Activated naive CD8-positive, alpha-beta T cell treated with anti-CD3 and anti-CD28 coated beads, Interleukin-2, amount 10 ng/mL, durations not matched to agents 7 days and 5 days (primary cell): ENCODE data around the gene ERH. TPM values are rescaled to one million over a fixed set of nuclear protein-coding genes. Genes with fewer than 3 reads are reported as not detected.

ENCODE experiments used
- ATAC-seq: fragments of 150-1000 bp; cut with Tn5 transposase; one replicate; pipeline ENCODE4 v1.10.0; 2021; ENCODE audit warnings: low read depth, moderate library complexity
- POLR2A ChIA-PET: fragments of 350-600 bp; sonication (Branson Sonifier 250); formaldehyde crosslinking; loops from one replicate; lab custom pipeline; 2021; ENCODE audit warnings: antibody characterized with exemption; lab: Charles Lee
- DNase-seq: peaks from one replicate; pipeline ENCODE4 v3.0.0; 2021
- H3K27ac Mint-ChIP-seq: one replicate; pipeline ENCODE4 v1.8.0; 2022; ENCODE audit warnings: mild to moderate bottlenecking, mixed read lengths
- H3K27me3 Mint-ChIP-seq: one replicate; pipeline ENCODE4 v1.8.0; 2022; ENCODE audit warnings: mild to moderate bottlenecking, moderate library complexity, mixed read lengths
- H3K36me3 Mint-ChIP-seq: one replicate; pipeline ENCODE4 v1.8.0; 2021; ENCODE audit warnings: mild to moderate bottlenecking, mixed read lengths
- H3K4me1 Mint-ChIP-seq: one replicate; pipeline ENCODE4 v1.8.0; 2021; ENCODE audit warnings: mixed read lengths
- H3K4me3 Mint-ChIP-seq: one replicate; pipeline ENCODE4 v1.8.0; 2022; ENCODE audit warnings: mild to moderate bottlenecking, moderate library complexity, mixed read lengths
- H3K9me3 Mint-ChIP-seq: one replicate; pipeline ENCODE4 v1.8.0; 2021; ENCODE audit warnings: mixed read lengths
- total RNA-seq, 2 experiments: library from RNA; stranded (reverse); gene quantifications; one replicate each; pipeline ENCODE4 v1.2.3, GENCODE V29; 2021

The ERH gene
- total RNA-seq, 2 experiments from 2014 or later = 226 to 233 TPM

- DNase-seq (no peak), ATAC-seq (no peak)
- peaks cover 8% of the 10 kb centered on the region for H3K4me1 Mint-ChIP-seq
- no peak overlapping the region for H3K4me3 Mint-ChIP-seq
- H3K36me3 Mint-ChIP-seq = no peaks in the 10 kb centered on the region
- POLR2A ChIA-PET = no interaction called here
- no peaks in the 10 kb centered on the region for H3K9me3 Mint-ChIP-seq
- H3K27ac Mint-ChIP-seq = no peak overlapping the region
- H3K27me3 Mint-ChIP-seq = peaks cover 20% of the 10 kb centered on the region
Measured at GRCh38 chr14:69346710-69347109, 51.4 kb downstream of the ERH start.

GRCh38 chr14:69345402-69345801 lies 52.7 kb downstream of the ERH start:
- Mint-ChIP-seq H3K4me1 (peaks cover 8% of the 10 kb centered on the region), H3K4me3 (no peak overlapping the region), H3K27ac (no peak overlapping the region), H3K27me3 (peaks cover 27% of the 10 kb centered on the region), H3K9me3 (no peaks in the 10 kb centered on the region), H3K36me3 (no peaks in the 10 kb centered on the region)
- POLR2A ChIA-PET = interaction anchor here (0.6 kb wide), 1 partner anchor 307 kb away, joined by 3 read pairs; no protein-coding TSS in a partner anchor
- ATAC-seq (no peak), DNase-seq (no peak)

- DNase-seq (no peak), ATAC-seq (no peak)
- Mint-ChIP-seq H3K27me3 (peaks cover 29% of the 10 kb centered on the region), H3K36me3 (no peaks in the 10 kb centered on the region), H3K9me3 (no peaks in the 10 kb centered on the region), H3K27ac (no peak overlapping the region), H3K4me3 (no peak overlapping the region), H3K4me1 (peaks cover 8% of the 10 kb centered on the region)
- POLR2A ChIA-PET = interaction anchor here (0.6 kb wide), 1 partner anchor 53 kb away, joined by 3 read pairs; no protein-coding TSS in a partner anchor
Measured at GRCh38 chr14:69344171-69344570, 53.9 kb downstream of the ERH start.

DNA sequence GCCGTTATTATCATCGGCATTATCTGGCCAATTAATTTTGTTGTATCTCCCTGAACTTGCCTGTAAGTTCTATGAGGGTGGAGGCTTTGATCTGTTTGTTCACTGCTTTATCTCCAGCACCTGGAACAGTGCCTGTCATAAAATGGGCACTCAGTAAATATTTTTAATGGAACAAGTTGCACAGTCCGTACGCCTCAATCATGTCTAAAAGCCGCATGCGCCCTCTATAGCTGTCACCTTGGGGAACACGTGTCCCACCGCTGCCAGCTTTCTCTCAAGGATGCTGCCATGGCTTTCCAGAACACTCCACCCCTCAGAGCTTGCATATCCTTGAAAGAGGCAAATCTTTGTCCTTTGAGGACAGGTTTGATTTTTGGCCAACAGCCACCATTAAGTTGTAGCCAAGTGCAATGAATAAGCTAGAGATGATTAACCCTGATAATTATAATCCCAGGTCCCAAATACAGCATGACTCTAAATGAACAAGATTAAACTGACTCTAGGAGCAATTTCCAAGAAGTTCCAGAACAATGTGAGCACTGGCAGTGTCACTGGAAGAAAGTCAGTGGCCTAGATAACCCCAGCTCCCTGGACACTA lies 55.1 kb downstream of the ERH start:
- POLR2A ChIA-PET = no interaction called here
- H3K9me3 Mint-ChIP-seq = no peaks in the 10 kb centered on the region
- no peaks in the 10 kb centered on the region for H3K36me3 Mint-ChIP-seq
- H3K27me3 Mint-ChIP-seq = peaks cover 27% of the 10 kb centered on the region
- H3K4me1 Mint-ChIP-seq = peaks cover 8% of the 10 kb centered on the region
- ATAC-seq (no peak), DNase-seq (no peak)
- H3K27ac Mint-ChIP-seq = no peak overlapping the region
- no peak overlapping the region for H3K4me3 Mint-ChIP-seq

- DNase-seq = no peak
- no peaks in the 10 kb centered on the region for H3K9me3 Mint-ChIP-seq
- H3K4me1 Mint-ChIP-seq = peaks cover 22% of the 10 kb centered on the region
- no peaks in the 10 kb centered on the region for H3K36me3 Mint-ChIP-seq
- peaks cover 21% of the 10 kb centered on the region for H3K27me3 Mint-ChIP-seq
- POLR2A ChIA-PET = no interaction called here
- H3K27ac Mint-ChIP-seq = no peak overlapping the region
- no peak overlapping the region for H3K4me3 Mint-ChIP-seq
- ATAC-seq = no peak
Measured at GRCh38 chr14:69339426-69339825, 58.7 kb downstream of the ERH start.

DNA sequence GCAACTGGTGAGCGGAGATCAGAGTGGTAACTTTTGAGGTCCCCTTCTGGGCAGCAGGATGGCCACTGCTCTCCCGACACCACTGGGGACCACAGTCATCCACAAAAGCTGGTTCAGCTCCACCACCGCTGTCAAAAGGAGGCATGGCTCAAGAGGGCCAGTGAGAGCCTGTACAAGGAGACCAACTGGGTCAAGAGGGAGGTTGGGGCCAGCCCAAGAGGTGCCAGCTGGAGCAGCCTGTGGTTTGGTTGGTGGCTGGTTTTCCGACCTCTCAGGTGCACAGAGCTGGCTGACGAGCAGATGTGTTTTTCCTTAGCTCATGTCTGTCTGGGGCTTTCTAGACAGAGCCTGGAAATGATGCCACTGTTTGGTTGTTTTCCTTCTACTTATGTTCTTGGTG lies 60.1 kb downstream of the ERH start:
- ATAC-seq = no peak

DNA sequence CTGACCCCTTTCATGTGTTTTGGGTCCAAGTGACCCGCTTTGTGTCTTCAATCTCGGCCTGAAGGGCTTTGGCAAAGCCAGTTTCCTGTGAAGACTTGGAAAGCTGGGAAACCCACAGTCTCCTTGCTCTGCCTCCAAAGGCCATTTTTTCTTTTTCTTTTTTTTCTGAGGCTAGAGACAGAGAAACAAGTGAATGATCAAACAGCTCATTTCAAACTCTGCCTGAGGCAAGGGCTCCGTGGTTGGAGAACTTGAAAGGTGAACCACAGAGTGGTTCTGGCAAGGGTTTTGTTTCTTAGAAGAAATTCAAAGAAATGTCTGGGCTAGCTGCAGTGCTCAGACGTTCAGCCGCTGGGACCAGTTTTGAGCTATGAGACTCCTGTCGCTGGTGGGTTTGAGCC lies 62.7 kb downstream of the ERH start:
- no peaks in the 10 kb centered on the region for H3K36me3 Mint-ChIP-seq
- peak overlapping the region; percentile 44 for H3K27ac Mint-ChIP-seq
- DNase-seq (peak; percentile 48), ATAC-seq (peak; percentile 89)
- H3K27me3 Mint-ChIP-seq = peaks cover 12% of the 10 kb centered on the region
- no peaks in the 10 kb centered on the region for H3K9me3 Mint-ChIP-seq
- H3K4me1 Mint-ChIP-seq = peaks cover 33% of the 10 kb centered on the region
- peak overlapping the region; percentile 52 for H3K4me3 Mint-ChIP-seq
- POLR2A ChIA-PET = interaction anchor here (1.3 to 1.9 kb wide), 2 partner anchors 19 to 63 kb away, joined by 4 to 6 read pairs; partner anchors contain the start of genes ERH and SLC39A9

More for the DNA sequence above, 60.1 kb downstream of the ERH start:
- no peak overlapping the region for H3K27ac Mint-ChIP-seq
- no peaks in the 10 kb centered on the region for H3K36me3 Mint-ChIP-seq
- H3K27me3 Mint-ChIP-seq = peaks cover 24% of the 10 kb centered on the region
- peaks cover 33% of the 10 kb centered on the region for H3K4me1 Mint-ChIP-seq
- no peaks in the 10 kb centered on the region for H3K9me3 Mint-ChIP-seq
- DNase-seq = no peak
- H3K4me3 Mint-ChIP-seq = no peak overlapping the region
- POLR2A ChIA-PET = interaction anchor here (1.0 kb wide), 1 partner anchor 63 kb away, joined by 3 read pairs; no protein-coding TSS in a partner anchor

GRCh38 chr14:69334576-69334975 lies 63.5 kb downstream of the ERH start:
- peaks cover 33% of the 10 kb centered on the region for H3K4me1 Mint-ChIP-seq
- POLR2A ChIA-PET = interaction anchor here (0.5 to 1.9 kb wide), 4 partner anchors 20 to 64 kb away, joined by 3 to 6 read pairs (median 4); partner anchors contain the start of genes ERH and SLC39A9
- ATAC-seq = no peak
- H3K9me3 Mint-ChIP-seq = no peaks in the 10 kb centered on the region
- peaks cover 12% of the 10 kb centered on the region for H3K27me3 Mint-ChIP-seq
- no peak overlapping the region for H3K4me3 Mint-ChIP-seq
- DNase-seq = no peak
- H3K27ac Mint-ChIP-seq = no peak overlapping the region
- no peaks in the 10 kb centered on the region for H3K36me3 Mint-ChIP-seq

DNA sequence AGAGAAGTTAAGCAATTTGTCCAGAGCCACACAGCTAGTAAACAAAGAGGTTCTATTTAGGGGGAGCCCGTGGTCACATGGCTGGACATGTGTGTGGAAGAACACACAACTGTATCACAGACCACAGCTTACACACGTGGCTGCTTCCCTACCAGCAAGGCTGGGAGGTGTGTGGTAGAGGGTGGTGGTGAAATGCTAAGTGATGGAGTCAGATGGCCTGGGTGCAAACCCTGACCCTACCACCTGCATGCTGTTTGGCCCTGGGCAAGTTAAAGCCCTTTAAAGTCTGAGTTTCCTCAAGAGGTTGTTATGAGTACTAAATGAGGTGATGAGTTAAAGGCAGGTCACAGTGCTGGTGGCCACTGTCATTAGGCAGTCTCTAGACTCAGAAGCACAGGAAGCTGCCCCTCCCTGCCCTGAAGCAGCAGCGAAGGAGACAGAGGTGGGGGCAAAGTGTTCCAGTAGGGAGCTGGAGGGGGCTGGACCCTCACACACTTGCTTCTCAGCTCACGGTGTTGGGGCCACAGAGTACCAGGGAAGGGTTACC lies 64.2 kb downstream of the ERH start:
- Mint-ChIP-seq H3K36me3 (no peaks in the 10 kb centered on the region), H3K27me3 (peaks cover 10% of the 10 kb centered on the region), H3K4me1 (peaks cover 33% of the 10 kb centered on the region), H3K4me3 (peak overlapping the region; percentile 26), H3K9me3 (no peaks in the 10 kb centered on the region), H3K27ac (peak overlapping the region; percentile 30)
- ATAC-seq = peak; percentile 73
- POLR2A ChIA-PET = interaction anchor here (0.7 to 1.9 kb wide), 3 partner anchors 21 to 131 kb away, joined by 3 to 6 read pairs (median 4); partner anchors contain the start of genes ERH and SLC39A9
- DNase-seq = no peak

- POLR2A ChIA-PET = interaction anchor here (0.9 kb wide), 1 partner anchor 132 kb away, joined by 4 read pairs; no protein-coding TSS in a partner anchor
- Mint-ChIP-seq H3K4me1 (peaks cover 33% of the 10 kb centered on the region), H3K9me3 (no peaks in the 10 kb centered on the region), H3K36me3 (no peaks in the 10 kb centered on the region), H3K4me3 (no peak overlapping the region), H3K27me3 (peaks cover 10% of the 10 kb centered on the region), H3K27ac (no peak overlapping the region)
- ATAC-seq = no peak
- DNase-seq = no peak
Measured at GRCh38 chr14:69332782-69333395, 65.2 kb downstream of the ERH start.

- Mint-ChIP-seq H3K4me3 (no peak overlapping the region), H3K27ac (no peak overlapping the region), H3K36me3 (no peaks in the 10 kb centered on the region), H3K4me1 (peaks cover 27% of the 10 kb centered on the region), H3K27me3 (peaks cover 7% of the 10 kb centered on the region), H3K9me3 (no peaks in the 10 kb centered on the region)
- POLR2A ChIA-PET = no interaction called here
- DNase-seq = no peak
- no peak for ATAC-seq
Measured at GRCh38 chr14:69331206-69331605, 66.9 kb downstream of the ERH start.
